Esophagus muscularis mucosa (tissue), 4 donors: ENCODE data around the gene GRAMD2A.

Experiments
- CTCF ChIP-seq, 3 experiments: fragments of 200-600 bp in 2 of 3; fragments of 450-650 bp in 1 of 3; sonication (generic) in 2 of 3; IDR thresholded peaks; one replicate each; pipeline ENCODE4 v1.5.1; 2017 to 2019; ENCODE audit warnings: antibody characterized with exemption in 3 of 3, mild to moderate bottlenecking in 2 of 3, moderate library complexity in 1 of 3
- EP300 ChIP-seq: sonication (generic); formaldehyde crosslinking; IDR thresholded peaks from one replicate; pipeline ENCODE4 v1.6.1; 2017; ENCODE audit warnings: antibody characterized with exemption
- POLR2A ChIP-seq: fragments of 450-650 bp; IDR thresholded peaks from one replicate; pipeline ENCODE4 v1.6.1; 2017; ENCODE audit warnings: antibody characterized with exemption, moderate library complexity, mild to moderate bottlenecking, low read depth

- TF ChIP-seq CTCF (IDR thresholded peaks at IDR 0.05) (no peak), POLR2A (no peak), EP300 (no peak)
These were observed 23.1 kb upstream of the GRAMD2A start for GRCh38 chr15:72220687-72221086.
